ENCODE measurements around the gene SYT17. TPM values are rescaled to one million over a fixed set of nuclear protein-coding genes. Genes with fewer than 3 reads are reported as not detected.

SYT17 gene
- total RNA-seq, 1 donor from 2014 or later: 13.3 TPM

- Histone ChIP-seq H3K27me3 (no peaks in the 10 kb centered on the region), H3K4me3 (no peak overlapping the region), H3K9me3 (no peaks in the 10 kb centered on the region), H3K27ac (no peak overlapping the region), H3K4me1 (peaks cover 74% of the 10 kb centered on the region), H3K36me3 (no peaks in the 10 kb centered on the region)
- intact Hi-C loops (cut with DNase I): no loop called here
- DNase-seq (ENCODE audit: extremely low spot score in 2 of 2): no peak
- no peak for TF ChIP-seq POLR2A (IDR thresholded peaks at IDR 0.05)
- no peak for TF ChIP-seq CTCF (IDR thresholded peaks at IDR 0.05)
- TF ChIP-seq POLR2AphosphoS5 (IDR thresholded peaks at IDR 0.05; ENCODE audit: insufficient read depth in 1 of 2, low read depth in 1 of 2): peak in 1 of 2 donors; percentile 16
Observed at GRCh38 chr16:19135201-19135842, 32.7 kb upstream of the SYT17 start.

GRCh38 chr16:19135896-19136438 lies 32.1 kb upstream of the SYT17 start:
- Histone ChIP-seq H3K27me3 (no peaks in the 10 kb centered on the region), H3K4me3 (no peak overlapping the region), H3K36me3 (no peaks in the 10 kb centered on the region), H3K9me3 (no peaks in the 10 kb centered on the region), H3K27ac (peak overlapping the region; percentile 63), H3K4me1 (peaks cover 67% of the 10 kb centered on the region)
- intact Hi-C loops (cut with DNase I): no loop called here
- DNase-seq (ENCODE audit: extremely low spot score in 2 of 2): no peak
- TF ChIP-seq POLR2A (IDR thresholded peaks at IDR 0.05) (no peak), CTCF (IDR thresholded peaks at IDR 0.05) (no peak), POLR2AphosphoS5 (IDR thresholded peaks at IDR 0.05; ENCODE audit: insufficient read depth in 1 of 2, low read depth in 1 of 2) (no peak)

GRCh38 chr16:19136549-19137196 lies 31.4 kb upstream of the SYT17 start:
- intact Hi-C loops (cut with DNase I): no loop called here
- TF ChIP-seq POLR2AphosphoS5 (IDR thresholded peaks at IDR 0.05; ENCODE audit: insufficient read depth in 1 of 2, low read depth in 1 of 2) (no peak), POLR2A (IDR thresholded peaks at IDR 0.05) (no peak), CTCF (IDR thresholded peaks at IDR 0.05) (no peak)
- no peaks in the 10 kb centered on the region for H3K36me3 ChIP-seq
- H3K27ac ChIP-seq: peak overlapping the region; percentile 63
- no peaks in the 10 kb centered on the region for H3K27me3 ChIP-seq
- H3K4me3 ChIP-seq: no peak overlapping the region
- no peaks in the 10 kb centered on the region for H3K9me3 ChIP-seq
- no peak for DNase-seq (ENCODE audit: extremely low spot score in 2 of 2)
- H3K4me1 ChIP-seq: peaks cover 60% of the 10 kb centered on the region

GRCh38 chr16:19137201-19138128 lies 30.6 kb upstream of the SYT17 start:
- peak in 1 of 2 donors; percentile 8 for TF ChIP-seq POLR2AphosphoS5 (IDR thresholded peaks at IDR 0.05; ENCODE audit: insufficient read depth in 1 of 2, low read depth in 1 of 2)
- TF ChIP-seq CTCF (IDR thresholded peaks at IDR 0.05): no peak
- no peak for TF ChIP-seq POLR2A (IDR thresholded peaks at IDR 0.05)
- DNase-seq (ENCODE audit: extremely low spot score in 2 of 2): no peak
- Histone ChIP-seq H3K27ac (peak overlapping the region; percentile 63), H3K4me1 (peaks cover 52% of the 10 kb centered on the region), H3K27me3 (no peaks in the 10 kb centered on the region), H3K4me3 (no peak overlapping the region), H3K9me3 (no peaks in the 10 kb centered on the region), H3K36me3 (no peaks in the 10 kb centered on the region)
- intact Hi-C loops (cut with DNase I): loop anchor here (2.0 kb wide), 1 partner anchor 19 kb away; no protein-coding TSS in a partner anchor

All from vagina (tissue), 2 donors.